ENCODE data around the gene PTP4A2. TPM values are rescaled to one million over a fixed set of nuclear protein-coding genes. Genes with fewer than 3 reads are reported as not detected.

PTP4A2 gene
- total and polyA plus RNA-seq, 7 experiments from 2014 or later, result 196 to 449 (median 276) TPM

DNA sequence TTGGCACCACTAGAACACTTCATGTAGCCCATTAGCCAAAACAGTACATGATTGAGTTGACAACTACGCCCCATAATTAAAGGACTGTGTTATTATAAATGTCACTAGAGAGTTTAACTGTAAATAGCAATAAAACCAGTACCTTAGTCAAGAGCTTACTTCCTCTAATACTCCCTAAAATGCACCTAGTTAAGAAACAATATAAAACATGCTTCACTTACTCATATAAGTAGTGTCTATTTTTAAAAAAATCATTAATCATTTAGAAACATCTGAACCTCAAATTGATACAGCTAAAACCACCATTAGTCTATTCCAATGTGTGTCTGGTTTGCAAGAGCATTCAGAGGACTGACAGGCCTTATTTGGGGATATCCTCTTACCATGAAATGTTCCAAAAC lies 25.3 kb downstream of the PTP4A2 start:
- peaks cover 32 to 44% of the 10 kb centered on the region in 2 donors for H3K4me1 ChIP-seq (ENCODE audit: control insufficient read depth in 2 of 2, insufficient read depth in 2 of 2, low read length in 2 of 2)
- H3K36me3 ChIP-seq (ENCODE audit: control insufficient read depth in 2 of 3, insufficient read depth in 3 of 3, low read length in 3 of 3), result peaks cover 24 to 58% (median 40%) of the 10 kb centered on the region in 3 experiments
- no peaks in the 10 kb centered on the region for H3K27me3 ChIP-seq (ENCODE audit: control insufficient read depth in 2 of 2, insufficient read depth in 2 of 2, low read length in 2 of 2)
- ATAC-seq (no peak), DNase-seq (no peak)
- Mint-ChIP-seq H3K4me1 (peaks cover 36 to 77% (median 59%) of the 10 kb centered on the region in 7 donors), H3K9me3 (no peaks in the 10 kb centered on the region), H3K27ac (peak overlapping the region in 8 of 9 donors; percentile 15 to 88 (median 71)), H3K4me3 (peak overlapping the region in 5 of 10 donors; percentile 4 to 49 (median 14)), H3K36me3 (peaks cover 9 to 45% (median 32%) of the 10 kb centered on the region in 5 donors), H3K27me3 (no peaks in the 10 kb centered on the region)
- CTCF ChIA-PET, result interaction anchor here (0.7 to 1.8 kb wide), 4 partner anchors 25 to 52 kb away, joined by 3 to 4 read pairs (median 4); partner anchors contain the start of gene PTP4A2
- H3K9me3 ChIP-seq (ENCODE audit: control insufficient read depth in 2 of 3, low read length in 3 of 3), result no peaks in the 10 kb centered on the region
- POLR2A ChIA-PET, result interaction anchor here (0.9 to 3.1 kb wide), 7 partner anchors 9 to 37 kb away, joined by 3 to 22 read pairs (median 6); no protein-coding TSS in a partner anchor
- no peak overlapping the region for H3K27ac ChIP-seq (ENCODE audit: low read depth, low read length)
- no peak overlapping the region for H3K4me3 ChIP-seq (ENCODE audit: low read length)
- intact Hi-C loops (cut with micrococcal nuclease), result loop anchor here (2.0 to 5.0 kb wide), 3 partner anchors 14 to 96 kb away; partner anchors contain the start of gene SPOCD1 (in 1 of the 2)

DNA sequence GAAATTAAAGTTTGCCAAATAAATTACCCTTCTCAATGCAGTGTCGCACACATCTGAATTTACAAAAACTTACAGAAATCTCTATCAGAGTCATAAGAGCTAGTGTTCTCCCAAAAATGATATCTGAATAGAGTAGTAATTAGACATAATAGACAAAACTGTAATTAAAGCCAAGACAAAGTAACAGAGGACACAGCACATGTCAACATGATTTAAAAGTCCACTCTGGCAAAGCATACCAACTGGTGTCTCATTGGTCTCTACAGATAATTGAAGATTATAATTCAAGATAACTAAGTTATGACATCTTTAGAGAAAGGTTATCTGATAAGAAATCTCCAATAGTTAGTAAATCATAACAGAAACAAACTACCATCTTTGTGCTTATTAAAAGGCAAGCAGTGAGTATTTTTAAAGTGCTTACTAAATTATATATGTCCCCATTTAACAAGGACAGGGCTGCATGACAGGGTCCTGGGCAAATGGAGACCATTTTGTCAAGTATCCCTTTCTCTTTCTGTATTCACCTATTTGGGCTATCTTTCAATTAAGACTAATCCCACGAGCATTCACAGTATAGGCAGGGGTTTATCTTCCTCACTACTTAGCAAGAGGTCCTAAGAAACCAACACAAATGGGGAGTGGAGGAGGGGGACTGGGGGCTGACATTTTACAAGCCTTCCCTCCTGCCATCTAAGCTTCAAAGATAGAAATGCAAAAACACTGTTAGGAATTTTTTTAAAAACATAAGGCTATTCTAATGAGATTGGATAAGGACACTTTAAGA lies 26.0 kb downstream of the PTP4A2 start:
- no peaks in the 10 kb centered on the region for H3K9me3 ChIP-seq (ENCODE audit: control insufficient read depth in 2 of 3, low read length in 3 of 3)
- H3K36me3 Mint-ChIP-seq, result peaks cover 9 to 46% (median 38%) of the 10 kb centered on the region in 5 donors
- no peaks in the 10 kb centered on the region for H3K27me3 ChIP-seq (ENCODE audit: control insufficient read depth in 2 of 2, insufficient read depth in 2 of 2, low read length in 2 of 2)
- CTCF ChIA-PET, result interaction anchor here (1.3 to 1.8 kb wide), 2 partner anchors 26 to 43 kb away, joined by 3 to 4 read pairs; partner anchors contain the start of gene PTP4A2
- DNase-seq (no peak), ATAC-seq (no peak)
- H3K4me3 ChIP-seq (ENCODE audit: low read length), result no peak overlapping the region
- peak overlapping the region; percentile 43 to 88 (median 67) for H3K27ac Mint-ChIP-seq
- H3K27ac ChIP-seq (ENCODE audit: low read depth, low read length), result peak overlapping the region; percentile 32
- peaks cover 32 to 71% (median 61%) of the 10 kb centered on the region in 7 donors for H3K4me1 Mint-ChIP-seq
- POLR2A ChIA-PET, result interaction anchor here (0.6 to 3.1 kb wide), 8 partner anchors 9 to 58 kb away, joined by 3 to 22 read pairs (median 5); no protein-coding TSS in a partner anchor
- H3K4me3 Mint-ChIP-seq, result peak overlapping the region in 4 of 10 donors; percentile 4 to 49 (median 24)
- no peaks in the 10 kb centered on the region for H3K9me3 Mint-ChIP-seq
- peaks cover 30 to 43% of the 10 kb centered on the region in 2 donors for H3K4me1 ChIP-seq (ENCODE audit: control insufficient read depth in 2 of 2, insufficient read depth in 2 of 2, low read length in 2 of 2)
- H3K27me3 Mint-ChIP-seq, result no peaks in the 10 kb centered on the region
- peaks cover 24 to 64% (median 44%) of the 10 kb centered on the region in 3 experiments for H3K36me3 ChIP-seq (ENCODE audit: control insufficient read depth in 2 of 3, insufficient read depth in 3 of 3, low read length in 3 of 3)
- intact Hi-C loops (cut with micrococcal nuclease), result loop anchor here (2.0 to 5.0 kb wide), 3 partner anchors 15 to 95 kb away; partner anchors contain the start of gene SPOCD1 (in 1 of the 2)

DNA sequence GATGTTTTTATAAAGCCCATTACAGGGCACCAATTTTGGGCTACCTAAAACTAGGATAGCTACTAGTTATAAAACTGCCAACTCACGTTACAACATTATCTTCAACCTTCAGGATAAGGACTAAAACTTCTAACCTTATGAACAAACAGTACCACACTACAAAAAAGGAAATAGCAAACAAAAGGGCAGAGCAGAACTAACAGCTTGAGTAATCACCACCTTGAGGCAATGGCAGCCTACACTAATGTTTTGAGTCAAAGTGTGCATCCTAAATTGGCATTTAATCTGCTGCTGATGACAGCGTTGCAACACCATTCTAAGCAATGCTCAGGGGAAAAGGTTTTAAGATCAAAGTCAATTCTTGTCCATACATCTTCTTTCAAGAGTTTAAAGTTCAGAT lies 27.2 kb downstream of the PTP4A2 start:
- H3K4me3 Mint-ChIP-seq, result peak overlapping the region in 5 of 10 donors; percentile 1 to 43 (median 20)
- ChIA-PET CTCF (interaction anchor here (1.0 to 1.3 kb wide), 2 partner anchors 9 to 22 kb away, joined by 3 to 7 read pairs; no protein-coding TSS in a partner anchor), POLR2A (interaction anchor here (0.6 to 1.2 kb wide), 2 partner anchors 13 to 117 kb away, joined by 3 to 5 read pairs; no protein-coding TSS in a partner anchor)
- Histone ChIP-seq H3K9me3 (ENCODE audit: control insufficient read depth in 2 of 3, low read length in 3 of 3) (no peaks in the 10 kb centered on the region), H3K36me3 (ENCODE audit: control insufficient read depth in 2 of 3, insufficient read depth in 3 of 3, low read length in 3 of 3) (peaks cover 24 to 72% (median 45%) of the 10 kb centered on the region in 3 experiments), H3K4me1 (ENCODE audit: control insufficient read depth in 2 of 2, insufficient read depth in 2 of 2, low read length in 2 of 2) (peaks cover 27 to 40% of the 10 kb centered on the region in 2 donors), H3K4me3 (ENCODE audit: low read length) (no peak overlapping the region), H3K27ac (ENCODE audit: low read depth, low read length) (no peak overlapping the region), H3K27me3 (ENCODE audit: control insufficient read depth in 2 of 2, insufficient read depth in 2 of 2, low read length in 2 of 2) (no peaks in the 10 kb centered on the region)
- peak; percentile 41 for ATAC-seq
- H3K27me3 Mint-ChIP-seq, result no peaks in the 10 kb centered on the region
- peaks cover 34 to 61% (median 58%) of the 10 kb centered on the region in 7 donors for H3K4me1 Mint-ChIP-seq
- no peaks in the 10 kb centered on the region for H3K9me3 Mint-ChIP-seq
- no peak for DNase-seq
- intact Hi-C loops (cut with micrococcal nuclease), result loop anchor here in 1 of 2 donors (5.0 kb wide), 1 partner anchor 94 kb away; the partner anchor contains the start of gene SPOCD1
- H3K27ac Mint-ChIP-seq, result peak overlapping the region; percentile 19 to 78 (median 61)
- peaks cover 9 to 53% (median 45%) of the 10 kb centered on the region in 5 donors for H3K36me3 Mint-ChIP-seq

DNA sequence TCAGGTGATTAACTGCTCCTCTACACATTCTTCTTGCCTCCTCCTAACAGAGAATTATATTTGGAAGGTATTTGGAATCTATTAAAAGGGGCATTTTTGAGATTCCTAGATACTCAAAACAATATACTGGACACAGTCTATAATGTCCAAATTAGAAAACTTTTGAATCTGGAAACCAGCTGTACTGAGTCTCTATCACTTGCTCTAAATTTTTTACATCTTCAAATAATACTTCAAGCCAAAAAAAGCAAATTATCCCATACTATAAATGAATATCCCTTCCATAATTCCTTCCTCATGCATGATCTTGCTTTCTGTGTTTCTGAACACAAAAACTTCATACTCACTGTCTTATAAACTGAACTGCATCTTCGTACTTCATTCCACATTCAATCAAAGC lies 28.5 kb downstream of the PTP4A2 start:
- no peak overlapping the region for H3K27ac ChIP-seq (ENCODE audit: low read depth, low read length)
- no peak overlapping the region for H3K4me3 ChIP-seq (ENCODE audit: low read length)
- H3K27me3 ChIP-seq (ENCODE audit: control insufficient read depth in 2 of 2, insufficient read depth in 2 of 2, low read length in 2 of 2), result no peaks in the 10 kb centered on the region
- Mint-ChIP-seq H3K36me3 (peaks cover 9 to 61% (median 45%) of the 10 kb centered on the region in 5 donors), H3K4me1 (peaks cover 35 to 61% (median 53%) of the 10 kb centered on the region in 7 donors), H3K9me3 (no peaks in the 10 kb centered on the region), H3K27me3 (no peaks in the 10 kb centered on the region), H3K4me3 (no peak overlapping the region), H3K27ac (peak overlapping the region in 5 of 9 donors; percentile 2 to 60 (median 14))
- ChIA-PET POLR2A (interaction anchor here (0.6 to 1.2 kb wide), 2 partner anchors 12 to 14 kb away, joined by 3 to 5 read pairs; no protein-coding TSS in a partner anchor), CTCF (interaction anchor here (1.0 kb wide), 1 partner anchor 15 kb away, joined by 3 read pairs; no protein-coding TSS in a partner anchor)
- intact Hi-C loops (cut with micrococcal nuclease), result loop anchor here in 1 of 2 donors (5.0 kb wide), 1 partner anchor 92 kb away; the partner anchor contains the start of gene SPOCD1
- peaks cover 14 to 73% (median 41%) of the 10 kb centered on the region in 3 experiments for H3K36me3 ChIP-seq (ENCODE audit: control insufficient read depth in 2 of 3, insufficient read depth in 3 of 3, low read length in 3 of 3)
- DNase-seq (no peak), ATAC-seq (no peak)
- no peaks in the 10 kb centered on the region for H3K9me3 ChIP-seq (ENCODE audit: control insufficient read depth in 2 of 3, low read length in 3 of 3)
- H3K4me1 ChIP-seq (ENCODE audit: control insufficient read depth in 2 of 2, insufficient read depth in 2 of 2, low read length in 2 of 2), result peaks cover 27 to 35% of the 10 kb centered on the region in 2 donors

DNA sequence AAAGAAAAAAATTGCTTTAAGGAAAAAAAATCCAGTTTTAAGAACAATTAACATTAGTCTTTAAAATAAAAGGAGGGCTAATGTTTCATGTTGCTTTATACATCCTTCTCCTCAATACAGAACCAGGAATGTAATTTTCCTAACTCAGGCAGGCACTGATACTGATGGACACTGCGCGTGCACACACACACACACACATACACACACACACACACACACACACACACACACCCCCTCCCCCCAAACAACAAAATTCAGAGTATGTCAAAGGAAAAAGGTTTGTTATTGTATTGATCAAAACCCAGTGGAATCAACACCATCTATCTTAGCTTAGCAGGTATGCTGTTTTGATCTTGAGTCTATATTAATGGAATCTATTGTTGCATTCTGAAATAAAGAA lies 31.6 kb downstream of the PTP4A2 start:
- Histone ChIP-seq H3K36me3 (ENCODE audit: control insufficient read depth in 2 of 3, insufficient read depth in 3 of 3, low read length in 3 of 3) (peaks cover 7 to 51% (median 21%) of the 10 kb centered on the region in 3 experiments), H3K4me3 (ENCODE audit: low read length) (no peak overlapping the region), H3K9me3 (ENCODE audit: control insufficient read depth in 2 of 3, low read length in 3 of 3) (no peaks in the 10 kb centered on the region), H3K27ac (ENCODE audit: low read depth, low read length) (no peak overlapping the region), H3K4me1 (ENCODE audit: control insufficient read depth in 2 of 2, insufficient read depth in 2 of 2, low read length in 2 of 2) (peaks cover under 1 to 7% of the 10 kb centered on the region in 2 donors), H3K27me3 (ENCODE audit: control insufficient read depth in 2 of 2, insufficient read depth in 2 of 2, low read length in 2 of 2) (no peaks in the 10 kb centered on the region)
- Mint-ChIP-seq H3K4me1 (peaks cover 23 to 48% (median 37%) of the 10 kb centered on the region in 7 donors), H3K9me3 (peaks cover 0 to 4% (median 0%) of the 10 kb centered on the region in 11 donors), H3K27ac (peak overlapping the region in 3 of 9 donors; percentile 15 to 59 (median 20)), H3K27me3 (no peaks in the 10 kb centered on the region), H3K4me3 (no peak overlapping the region), H3K36me3 (peaks cover 5 to 51% (median 30%) of the 10 kb centered on the region in 5 donors)
- ChIA-PET CTCF (interaction anchor here (1.4 kb wide), 1 partner anchor 31 kb away, joined by 3 read pairs; the partner anchor contains the start of gene PTP4A2), POLR2A (interaction anchor here (1.0 to 1.8 kb wide), 4 partner anchors 14 to 29 kb away, joined by 3 to 8 read pairs (median 6); no protein-coding TSS in a partner anchor)
- ATAC-seq (no peak), DNase-seq (no peak)
- intact Hi-C loops (cut with micrococcal nuclease), result no loop called here

DNA sequence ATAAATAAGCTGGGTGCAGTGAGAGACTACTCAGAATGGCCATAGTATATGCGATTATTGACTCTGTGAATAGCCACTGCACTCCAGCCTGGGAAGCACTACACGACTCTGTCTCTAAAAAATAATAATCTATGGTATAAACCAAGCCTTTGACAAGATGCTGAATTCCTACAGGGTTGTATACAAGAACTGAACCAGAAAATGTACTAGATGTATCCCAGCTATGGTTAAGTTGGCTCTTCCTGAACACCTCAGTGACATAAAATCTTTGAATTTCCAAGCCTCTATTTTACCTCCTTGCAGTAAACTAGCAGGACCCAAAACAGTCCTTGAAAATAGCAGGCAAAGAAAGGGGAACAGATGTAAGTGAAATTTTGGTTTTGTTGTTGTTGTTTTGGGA lies 32.5 kb downstream of the PTP4A2 start:
- CTCF ChIA-PET, result interaction anchor here (0.7 to 1.4 kb wide), 3 partner anchors 14 to 167 kb away, joined by 3 to 4 read pairs (median 3); partner anchors contain the start of gene PTP4A2
- Mint-ChIP-seq H3K4me1 (peaks cover 18 to 42% (median 30%) of the 10 kb centered on the region in 7 donors), H3K36me3 (peaks cover 5 to 47% (median 26%) of the 10 kb centered on the region in 5 donors), H3K27me3 (no peaks in the 10 kb centered on the region), H3K27ac (peak overlapping the region; percentile 13 to 81 (median 68)), H3K9me3 (peaks cover 0 to 4% (median 0%) of the 10 kb centered on the region in 11 donors), H3K4me3 (no peak overlapping the region)
- DNase-seq (no peak), ATAC-seq (no peak)
- intact Hi-C loops (cut with micrococcal nuclease), result no loop called here
- H3K4me3 ChIP-seq (ENCODE audit: low read length), result no peak overlapping the region
- H3K27ac ChIP-seq (ENCODE audit: low read depth, low read length), result peak overlapping the region; percentile 17
- H3K4me1 ChIP-seq (ENCODE audit: control insufficient read depth in 2 of 2, insufficient read depth in 2 of 2, low read length in 2 of 2), result no peaks in the 10 kb centered on the region
- H3K9me3 ChIP-seq (ENCODE audit: control insufficient read depth in 2 of 3, low read length in 3 of 3), result no peaks in the 10 kb centered on the region
- H3K36me3 ChIP-seq (ENCODE audit: control insufficient read depth in 2 of 3, insufficient read depth in 3 of 3, low read length in 3 of 3), result peaks cover 7 to 49% (median 21%) of the 10 kb centered on the region in 3 experiments
- no peaks in the 10 kb centered on the region for H3K27me3 ChIP-seq (ENCODE audit: control insufficient read depth in 2 of 2, insufficient read depth in 2 of 2, low read length in 2 of 2)
- POLR2A ChIA-PET, result interaction anchor here (0.7 to 1.8 kb wide), 10 partner anchors 10 to 489 kb away, joined by 3 to 8 read pairs (median 4); partner anchors contain the start of genes BSDC1 and PTP4A2
